Measurements from ENCODE around the gene SARDH.

Gene SARDH

DNA sequence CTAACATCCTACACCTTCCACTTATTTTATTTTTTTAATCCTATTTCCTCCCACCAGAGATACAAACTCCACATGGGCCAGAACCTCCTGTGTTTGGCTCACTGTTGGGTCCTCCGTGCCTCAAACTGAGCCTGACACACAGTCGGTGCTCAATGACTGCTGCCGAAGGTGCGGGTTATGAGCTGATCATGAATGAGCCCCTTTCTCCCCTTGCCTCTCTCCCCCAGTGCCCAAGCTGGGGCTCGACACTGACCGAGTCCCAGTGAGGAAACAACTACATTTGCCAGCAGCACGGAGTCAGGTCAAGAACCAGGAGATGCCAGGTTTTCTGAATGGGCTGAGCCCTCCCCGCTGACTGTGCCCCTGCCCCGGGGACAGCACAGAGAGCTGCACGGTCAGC is 45.0 kb downstream of the SARDH start:
- POLR2A ChIA-PET = no interaction called here
- CTCF ChIA-PET = no interaction called here
- no peak for TF ChIP-seq LEF1 (IDR thresholded peaks at IDR 0.05; ENCODE audit: borderline replicate concordance)
- no peak for TF ChIP-seq SUZ12 (IDR thresholded peaks at IDR 0.05)
- no peak for DNase-seq (ENCODE audit: extremely low spot score)

DNA sequence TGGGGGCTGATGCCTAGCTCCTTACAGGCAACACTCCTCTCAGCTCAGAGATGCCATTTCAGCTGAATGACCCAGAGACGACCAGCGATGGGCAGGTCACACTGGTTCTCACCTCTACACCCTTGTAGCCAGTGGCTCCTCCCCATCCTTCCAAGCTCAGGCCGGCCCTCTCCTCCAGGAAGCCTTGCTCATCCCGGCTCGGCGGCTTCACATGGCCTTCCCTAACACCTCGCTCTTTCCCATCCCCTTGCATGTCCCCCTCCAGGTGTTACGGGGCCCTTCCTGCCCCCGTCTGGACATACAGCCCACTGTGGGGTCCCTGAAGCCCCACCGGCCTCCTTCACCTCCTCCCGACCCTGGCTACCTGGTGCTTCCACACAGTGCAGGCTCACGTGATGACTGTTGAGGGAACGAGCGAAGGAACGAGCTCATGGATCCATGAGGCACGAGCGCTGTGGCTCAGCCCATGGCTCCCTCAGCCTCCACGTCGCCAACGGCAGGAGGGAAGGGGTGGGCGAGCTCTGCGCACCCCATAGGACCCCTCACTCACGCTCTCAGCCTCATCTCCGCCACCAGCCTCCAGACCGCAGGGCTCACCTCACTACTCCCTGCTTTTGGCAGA is 45.7 kb downstream of the SARDH start:
- ChIA-PET POLR2A (no interaction called here), CTCF (no interaction called here)
- TF ChIP-seq LEF1 (IDR thresholded peaks at IDR 0.05; ENCODE audit: borderline replicate concordance) (no peak), ZNF384 (IDR thresholded peaks at IDR 0.05) (no peak), SP1 (IDR thresholded peaks at IDR 0.05) (no peak), FOXM1 (IDR thresholded peaks at IDR 0.05; ENCODE audit: borderline replicate concordance) (no peak), HDGF (IDR thresholded peaks at IDR 0.05; ENCODE audit: borderline replicate concordance) (no peak), FOXA1 (IDR thresholded peaks at IDR 0.05) (no peak), ARNT (IDR thresholded peaks at IDR 0.05) (no peak), SUZ12 (IDR thresholded peaks at IDR 0.05) (no peak), L3MBTL2 (conservative IDR thresholded peaks at IDR 0.05) (no peak), CTBP1 (IDR thresholded peaks at IDR 0.05; ENCODE audit: borderline replicate concordance) (no peak), NFRKB (IDR thresholded peaks at IDR 0.05) (no peak), BHLHE40 (IDR thresholded peaks at IDR 0.05; ENCODE audit: borderline replicate concordance) (no peak), ELF4 (IDR thresholded peaks at IDR 0.05) (no peak), FOXK2 (IDR thresholded peaks at IDR 0.05) (no peak)
- TF ChIP-seq, protein P1, sequence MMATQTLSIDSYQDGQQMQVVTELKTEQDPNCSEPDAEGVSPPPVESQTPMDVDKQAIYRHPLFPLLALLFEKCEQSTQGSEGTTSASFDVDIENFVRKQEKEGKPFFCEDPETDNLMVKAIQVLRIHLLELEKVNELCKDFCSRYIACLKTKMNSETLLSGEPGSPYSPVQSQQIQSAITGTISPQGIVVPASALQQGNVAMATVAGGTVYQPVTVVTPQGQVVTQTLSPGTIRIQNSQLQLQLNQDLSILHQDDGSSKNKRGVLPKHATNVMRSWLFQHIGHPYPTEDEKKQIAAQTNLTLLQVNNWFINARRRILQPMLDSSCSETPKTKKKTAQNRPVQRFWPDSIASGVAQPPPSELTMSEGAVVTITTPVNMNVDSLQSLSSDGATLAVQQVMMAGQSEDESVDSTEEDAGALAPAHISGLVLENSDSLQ (IDR thresholded peaks at IDR 0.05) = no peak
- no peak for DNase-seq (ENCODE audit: extremely low spot score)

DNA sequence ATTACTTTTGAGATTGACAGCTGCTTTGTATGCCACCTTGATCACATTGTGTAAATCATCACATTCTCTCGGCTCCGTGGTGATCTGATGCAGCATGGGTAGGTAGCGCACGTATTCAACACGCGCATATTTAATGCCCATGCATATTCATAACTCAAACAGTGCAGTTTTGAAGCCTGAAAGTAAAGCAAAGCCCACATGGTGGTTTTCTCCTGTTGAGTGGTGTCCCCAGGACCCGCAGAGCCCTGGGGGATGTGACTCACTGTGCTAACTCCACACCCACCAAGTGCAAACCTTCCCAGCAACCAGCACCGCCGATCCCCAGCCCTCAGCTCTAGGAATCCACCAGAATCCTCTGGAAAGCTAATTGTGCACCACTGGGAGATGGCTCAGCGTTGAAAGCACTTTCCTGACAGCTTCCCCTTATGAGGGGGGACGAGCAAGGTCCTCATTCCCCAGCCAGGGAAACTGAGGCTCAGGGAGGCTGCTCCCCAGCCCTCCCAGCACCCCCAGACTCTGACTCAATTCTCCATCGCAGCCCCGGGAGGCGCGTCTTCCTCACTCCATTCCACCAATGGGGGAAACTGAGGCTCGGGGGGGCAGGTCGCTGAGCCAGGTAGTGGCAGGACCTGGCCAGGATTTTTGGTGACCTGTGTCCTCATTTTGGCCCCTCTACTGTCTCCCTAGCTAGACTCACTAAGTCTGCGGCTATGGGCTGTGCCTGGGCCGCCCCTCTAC is 46.4 kb downstream of the SARDH start:
- CTCF ChIA-PET = interaction anchor here (0.6 kb wide), 1 partner anchor 164 kb away, joined by 3 read pairs; no protein-coding TSS in a partner anchor
- POLR2A ChIA-PET = no interaction called here
- TF ChIP-seq SP1 (IDR thresholded peaks at IDR 0.05) (no peak), SUZ12 (IDR thresholded peaks at IDR 0.05) (no peak), FOXM1 (IDR thresholded peaks at IDR 0.05; ENCODE audit: borderline replicate concordance) (no peak), ZNF384 (IDR thresholded peaks at IDR 0.05) (no peak)
- TF ChIP-seq, protein P1 (IDR thresholded peaks at IDR 0.05) = no peak
- DNase-seq (ENCODE audit: extremely low spot score) = no peak

DNA sequence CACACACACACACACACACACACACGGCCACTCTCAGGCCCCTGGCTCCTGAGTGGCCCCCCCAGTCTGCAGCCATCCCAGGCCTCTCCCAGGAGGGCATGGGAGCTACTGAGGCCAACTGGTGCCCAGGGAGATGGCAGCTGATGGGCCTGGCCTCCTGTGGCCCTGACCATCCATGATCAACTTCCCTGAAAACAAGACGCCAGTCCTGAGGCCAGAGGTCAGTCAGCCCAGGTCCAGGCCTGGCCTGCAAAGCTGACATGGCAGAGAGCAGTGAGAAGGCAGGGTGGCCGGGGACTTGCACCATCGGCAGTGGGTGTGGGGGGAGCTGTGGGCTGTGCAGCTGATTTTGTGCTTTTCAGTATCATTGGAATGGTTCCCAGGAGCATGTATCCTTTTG is 47.0 kb downstream of the SARDH start:
- no peak for DNase-seq (ENCODE audit: extremely low spot score)
- POLR2A ChIA-PET = no interaction called here
- TF ChIP-seq BHLHE40 (IDR thresholded peaks at IDR 0.05; ENCODE audit: borderline replicate concordance) (no peak), L3MBTL2 (conservative IDR thresholded peaks at IDR 0.05) (no peak), LEF1 (IDR thresholded peaks at IDR 0.05; ENCODE audit: borderline replicate concordance) (no peak), SUZ12 (IDR thresholded peaks at IDR 0.05) (no peak), FOXK2 (IDR thresholded peaks at IDR 0.05) (no peak), ARNT (IDR thresholded peaks at IDR 0.05) (no peak), SP1 (IDR thresholded peaks at IDR 0.05) (no peak), ELF4 (IDR thresholded peaks at IDR 0.05) (no peak), TARDBP (IDR thresholded peaks at IDR 0.05) (no peak), NFRKB (IDR thresholded peaks at IDR 0.05) (no peak), ZNF384 (IDR thresholded peaks at IDR 0.05) (no peak), CTBP1 (IDR thresholded peaks at IDR 0.05; ENCODE audit: borderline replicate concordance) (no peak), HDGF (IDR thresholded peaks at IDR 0.05; ENCODE audit: borderline replicate concordance) (no peak), FOXA1 (IDR thresholded peaks at IDR 0.05) (no peak), FOXM1 (IDR thresholded peaks at IDR 0.05; ENCODE audit: borderline replicate concordance) (no peak)
- TF ChIP-seq, protein P1 (IDR thresholded peaks at IDR 0.05) = no peak
- CTCF ChIA-PET = interaction anchor here (0.6 kb wide), 1 partner anchor 163 kb away, joined by 3 read pairs; no protein-coding TSS in a partner anchor

DNA sequence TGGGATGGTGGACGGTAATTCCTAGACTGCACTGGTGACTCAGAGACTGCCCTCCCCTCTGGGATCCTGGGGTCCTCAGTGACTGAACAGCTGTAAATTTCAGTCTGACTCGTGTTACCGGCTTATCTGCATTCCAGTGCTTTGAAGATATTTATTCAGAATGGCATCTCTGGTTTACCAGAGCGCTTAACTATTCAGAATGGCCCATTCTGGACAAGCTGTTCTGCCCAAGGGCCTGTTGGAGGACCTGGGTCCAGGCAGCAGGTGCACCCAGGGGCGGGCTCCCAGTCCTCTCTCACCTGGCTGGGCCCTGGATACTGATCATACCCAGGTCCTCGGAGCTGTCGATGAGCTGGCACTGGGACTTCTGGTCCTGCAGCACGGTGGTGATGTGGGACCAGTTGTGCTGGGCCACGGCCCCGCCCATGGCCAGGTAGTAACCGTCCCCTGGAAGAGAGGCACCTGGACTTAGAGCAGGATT is 48.0 kb downstream of the SARDH start:
- DNase-seq (ENCODE audit: extremely low spot score) = no peak
- CTCF ChIA-PET = no interaction called here
- TF ChIP-seq SUZ12 (IDR thresholded peaks at IDR 0.05) (no peak), ELF4 (IDR thresholded peaks at IDR 0.05) (no peak)
- TF ChIP-seq, protein P1 (IDR thresholded peaks at IDR 0.05) = no peak

DNA sequence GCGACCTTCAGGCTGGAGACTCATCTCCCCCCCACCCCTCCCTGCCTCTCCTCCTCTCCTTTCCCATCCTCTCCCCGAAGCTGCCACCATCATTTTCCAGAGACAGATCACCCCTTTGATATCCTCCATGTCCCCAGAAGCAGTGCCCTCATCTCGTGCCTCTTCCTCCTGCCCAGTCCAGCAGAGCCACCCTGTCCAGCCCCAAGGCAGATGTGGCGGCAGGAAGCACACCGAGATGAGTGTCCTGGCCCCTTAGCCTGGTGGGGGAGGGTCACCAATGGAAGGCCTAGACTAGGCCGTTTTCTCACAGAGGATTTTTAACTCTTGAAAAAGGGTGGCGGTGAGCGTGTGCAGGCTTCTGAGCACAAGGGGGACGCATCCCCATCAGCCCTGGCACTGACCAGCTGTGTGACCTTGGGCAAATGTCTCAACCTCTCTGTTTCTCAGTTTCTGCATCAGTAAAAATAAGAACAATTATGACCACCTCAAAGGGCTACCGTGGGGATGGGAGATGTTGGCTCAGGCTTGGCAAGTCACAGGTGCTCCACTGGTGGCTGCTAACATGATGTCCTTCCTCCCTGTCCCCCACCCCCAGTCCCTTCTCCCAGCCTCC is 48.9 kb downstream of the SARDH start:
- POLR2A ChIA-PET = no interaction called here

More for the DNA sequence above, 48.0 kb downstream of the SARDH start:
- POLR2A ChIA-PET = no interaction called here

More for the DNA sequence above, 48.9 kb downstream of the SARDH start:
- CTCF ChIA-PET = no interaction called here
- DNase-seq (ENCODE audit: extremely low spot score) = no peak
- TF ChIP-seq BHLHE40 (IDR thresholded peaks at IDR 0.05; ENCODE audit: borderline replicate concordance) = no peak
- no peak for TF ChIP-seq ARNT (IDR thresholded peaks at IDR 0.05)
- no peak for TF ChIP-seq SUZ12 (IDR thresholded peaks at IDR 0.05)
- TF ChIP-seq ELF4 (IDR thresholded peaks at IDR 0.05) = no peak
- no peak for TF ChIP-seq NFRKB (IDR thresholded peaks at IDR 0.05)
- no peak for TF ChIP-seq HDGF (IDR thresholded peaks at IDR 0.05; ENCODE audit: borderline replicate concordance)
- TF ChIP-seq L3MBTL2 (conservative IDR thresholded peaks at IDR 0.05) = no peak
- TF ChIP-seq, protein P1 (IDR thresholded peaks at IDR 0.05) = no peak
- TF ChIP-seq FOXA1 (IDR thresholded peaks at IDR 0.05) = no peak
- no peak for TF ChIP-seq FOXM1 (IDR thresholded peaks at IDR 0.05; ENCODE audit: borderline replicate concordance)
- TF ChIP-seq CTBP1 (IDR thresholded peaks at IDR 0.05; ENCODE audit: borderline replicate concordance) = no peak
- TF ChIP-seq ZNF384 (IDR thresholded peaks at IDR 0.05) = no peak
- TF ChIP-seq LEF1 (IDR thresholded peaks at IDR 0.05; ENCODE audit: borderline replicate concordance) = no peak
- TF ChIP-seq TARDBP (IDR thresholded peaks at IDR 0.05) = no peak

All from HEK293T (cell line).